ENCODE measurements around the gene ADAM30.

DNA sequence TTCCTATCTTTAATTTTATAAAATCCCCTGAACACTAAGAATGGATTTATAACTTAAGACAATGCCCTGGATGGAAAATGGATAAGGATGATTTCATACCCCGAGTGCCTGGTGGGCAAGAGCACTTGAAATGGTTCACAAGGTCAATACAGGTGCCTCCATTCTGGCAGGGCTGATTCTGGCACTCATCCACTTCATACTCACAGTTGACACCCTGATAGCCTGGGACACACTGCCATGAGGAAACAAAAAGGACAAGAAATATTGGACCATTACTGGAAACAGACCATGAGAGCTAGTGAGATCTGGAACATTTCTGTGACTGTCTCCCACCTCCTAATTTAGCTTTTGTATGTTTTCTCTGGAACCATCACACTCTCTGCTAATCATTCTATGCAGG is 39.1 kb upstream of the ADAM30 start:
- no peak for TF ChIP-seq POLR2A (IDR thresholded peaks at IDR 0.05)
- TF ChIP-seq, protein P1, sequence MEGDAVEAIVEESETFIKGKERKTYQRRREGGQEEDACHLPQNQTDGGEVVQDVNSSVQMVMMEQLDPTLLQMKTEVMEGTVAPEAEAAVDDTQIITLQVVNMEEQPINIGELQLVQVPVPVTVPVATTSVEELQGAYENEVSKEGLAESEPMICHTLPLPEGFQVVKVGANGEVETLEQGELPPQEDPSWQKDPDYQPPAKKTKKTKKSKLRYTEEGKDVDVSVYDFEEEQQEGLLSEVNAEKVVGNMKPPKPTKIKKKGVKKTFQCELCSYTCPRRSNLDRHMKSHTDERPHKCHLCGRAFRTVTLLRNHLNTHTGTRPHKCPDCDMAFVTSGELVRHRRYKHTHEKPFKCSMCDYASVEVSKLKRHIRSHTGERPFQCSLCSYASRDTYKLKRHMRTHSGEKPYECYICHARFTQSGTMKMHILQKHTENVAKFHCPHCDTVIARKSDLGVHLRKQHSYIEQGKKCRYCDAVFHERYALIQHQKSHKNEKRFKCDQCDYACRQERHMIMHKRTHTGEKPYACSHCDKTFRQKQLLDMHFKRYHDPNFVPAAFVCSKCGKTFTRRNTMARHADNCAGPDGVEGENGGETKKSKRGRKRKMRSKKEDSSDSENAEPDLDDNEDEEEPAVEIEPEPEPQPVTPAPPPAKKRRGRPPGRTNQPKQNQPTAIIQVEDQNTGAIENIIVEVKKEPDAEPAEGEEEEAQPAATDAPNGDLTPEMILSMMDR (IDR thresholded peaks at IDR 0.05): no peak

Measured in body of pancreas (tissue), 4 donors.